ENCODE data around the gene GNG8. TPM values are rescaled to one million over a fixed set of nuclear protein-coding genes. Genes with fewer than 3 reads are reported as not detected.

GNG8 gene
- total and polyA plus RNA-seq, 2 of the 13 experiments (the other 11 are each of a cell fraction or from before 2014, with no cell fraction given), result not detected

DNA sequence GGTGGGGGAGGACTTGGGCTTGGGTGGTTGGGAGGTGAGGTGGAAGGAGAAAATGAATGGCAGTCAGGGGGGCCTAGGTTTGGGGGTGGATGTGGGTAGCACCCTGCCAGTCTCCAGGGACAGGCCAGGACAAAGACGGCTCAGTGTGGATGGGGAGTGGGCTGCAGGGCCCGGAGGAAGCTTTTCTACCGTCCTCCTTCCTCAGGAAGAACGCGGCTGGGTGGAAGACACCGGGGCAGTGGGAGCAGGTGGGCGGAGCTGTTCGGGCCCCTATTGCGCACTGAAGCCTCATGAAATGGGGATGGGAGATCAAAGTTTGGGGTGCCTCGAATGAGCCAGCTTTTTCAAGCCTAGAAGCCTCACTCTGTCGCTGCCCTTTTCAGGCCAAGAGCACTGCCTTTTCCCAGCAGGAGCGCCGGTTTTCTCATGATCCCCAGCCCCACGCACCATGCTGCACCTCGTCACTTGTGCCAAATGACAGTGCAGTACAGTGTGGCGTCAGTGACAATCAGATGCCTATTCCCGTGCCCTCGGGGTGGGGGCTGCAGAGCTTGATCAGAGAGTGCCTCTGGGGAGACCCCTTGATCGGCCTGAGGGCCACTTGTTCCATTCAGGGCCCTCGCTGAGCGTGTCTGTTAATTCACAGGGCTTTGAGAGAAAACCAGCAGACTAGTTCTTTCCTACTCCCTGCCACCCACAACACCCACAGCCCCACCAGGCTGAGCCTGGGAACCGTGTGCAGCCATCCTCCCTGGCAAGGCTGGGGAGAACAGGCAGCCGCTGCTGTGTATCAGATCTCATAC is 33.4 kb downstream of the GNG8 start (continued):
- TF ChIP-seq REXO4 (CRISPR knock-in tag; IDR thresholded peaks at IDR 0.05; ENCODE audit: borderline replicate concordance), result no peak
- TF ChIP-seq ZNF350 (CRISPR knock-in tag; IDR thresholded peaks at IDR 0.05; ENCODE audit: borderline replicate concordance, low read depth), result peak; percentile 3; the same call in 1 of the 2 replicates
- TF ChIP-seq, protein P1, sequence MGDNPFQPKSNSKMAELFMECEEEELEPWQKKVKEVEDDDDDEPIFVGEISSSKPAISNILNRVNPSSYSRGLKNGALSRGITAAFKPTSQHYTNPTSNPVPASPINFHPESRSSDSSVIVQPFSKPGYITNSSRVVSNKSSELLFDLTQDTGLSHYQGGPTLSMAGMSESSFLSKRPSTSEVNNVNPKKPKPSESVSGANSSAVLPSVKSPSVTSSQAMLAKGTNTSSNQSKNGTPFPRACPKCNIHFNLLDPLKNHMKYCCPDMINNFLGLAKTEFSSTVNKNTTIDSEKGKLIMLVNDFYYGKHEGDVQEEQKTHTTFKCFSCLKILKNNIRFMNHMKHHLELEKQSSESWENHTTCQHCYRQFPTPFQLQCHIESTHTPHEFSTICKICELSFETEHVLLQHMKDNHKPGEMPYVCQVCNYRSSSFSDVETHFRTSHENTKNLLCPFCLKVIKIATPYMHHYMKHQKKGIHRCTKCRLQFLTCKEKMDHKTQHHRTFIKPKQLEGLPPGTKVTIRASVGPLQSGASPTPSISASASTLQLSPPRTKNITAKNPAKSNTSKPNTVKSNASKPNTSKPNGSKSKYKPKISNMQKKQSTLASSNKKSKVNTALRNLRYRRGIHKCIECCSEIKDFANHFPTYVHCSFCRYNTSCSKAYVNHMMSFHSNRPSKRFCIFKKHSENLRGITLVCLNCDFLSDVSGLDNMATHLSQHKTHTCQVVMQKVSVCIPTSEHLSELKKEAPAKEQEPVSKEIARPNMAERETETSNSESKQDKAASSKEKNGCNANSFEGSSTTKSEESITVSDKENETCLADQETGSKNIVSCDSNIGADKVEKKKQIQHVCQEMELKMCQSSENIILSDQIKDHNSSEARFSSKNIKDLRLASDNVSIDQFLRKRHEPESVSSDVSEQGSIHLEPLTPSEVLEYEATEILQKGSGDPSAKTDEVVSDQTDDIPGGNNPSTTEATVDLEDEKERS (CRISPR knock-in tag; IDR thresholded peaks at IDR 0.05), result peak; percentile 14; the same call in 1 of the 2 replicates
- TF ChIP-seq ZNF570 (CRISPR knock-in tag; IDR thresholded peaks at IDR 0.05; ENCODE audit: borderline replicate concordance), result no peak
- TF ChIP-seq RBFOX2 (IDR thresholded peaks at IDR 0.05; ENCODE audit: low read depth, low read length), result 0 out of 2 replicates have a peak, but pooled peaks have one; percentile 27
- no peak for TF ChIP-seq STAT6 (CRISPR knock-in tag; IDR thresholded peaks at IDR 0.05; ENCODE audit: borderline replicate concordance)
- no peak for TF ChIP-seq BCLAF1 (IDR thresholded peaks at IDR 0.05)
- peak; percentile 38 for TF ChIP-seq UBTF (CRISPR knock-in tag; IDR thresholded peaks at IDR 0.05)
- TF ChIP-seq ZNF224 (CRISPR knock-in tag; IDR thresholded peaks at IDR 0.05), result no peak
- TF ChIP-seq TBP (CRISPR knock-in tag; IDR thresholded peaks at IDR 0.05), result no peak
- TF ChIP-seq EED (CRISPR knock-in tag; IDR thresholded peaks at IDR 0.05), result 0 out of 2 replicates have a peak, but pooled peaks have one; percentile 23
- TF ChIP-seq ZNF792 (CRISPR knock-in tag; IDR thresholded peaks at IDR 0.05), result no peak
- no peak for TF ChIP-seq POLR2G (IDR thresholded peaks at IDR 0.05; ENCODE audit: low read depth, low read length)
- TF ChIP-seq ZNF839 (CRISPR knock-in tag; IDR thresholded peaks at IDR 0.05; ENCODE audit: borderline replicate concordance), result no peak
- no peak for TF ChIP-seq ZNF7 (CRISPR knock-in tag; IDR thresholded peaks at IDR 0.05)
- TF ChIP-seq ZNF17 (CRISPR knock-in tag; IDR thresholded peaks at IDR 0.05), result no peak
- TF ChIP-seq TRIM24 (CRISPR knock-in tag; IDR thresholded peaks at IDR 0.05), result no peak
- no peak for TF ChIP-seq ZNF225 (CRISPR knock-in tag; IDR thresholded peaks at IDR 0.05)
